Measurements from ENCODE around the gene LLGL1. TPM values are rescaled to one million over a fixed set of nuclear protein-coding genes. Genes with fewer than 3 reads are reported as not detected.
A peak's percentile ranks its signal among the peaks of the same experiment; 100 is the strongest.

Gene LLGL1
- total RNA-seq, 1 experiment from 2014 or later, result 65.0 TPM

DNA sequence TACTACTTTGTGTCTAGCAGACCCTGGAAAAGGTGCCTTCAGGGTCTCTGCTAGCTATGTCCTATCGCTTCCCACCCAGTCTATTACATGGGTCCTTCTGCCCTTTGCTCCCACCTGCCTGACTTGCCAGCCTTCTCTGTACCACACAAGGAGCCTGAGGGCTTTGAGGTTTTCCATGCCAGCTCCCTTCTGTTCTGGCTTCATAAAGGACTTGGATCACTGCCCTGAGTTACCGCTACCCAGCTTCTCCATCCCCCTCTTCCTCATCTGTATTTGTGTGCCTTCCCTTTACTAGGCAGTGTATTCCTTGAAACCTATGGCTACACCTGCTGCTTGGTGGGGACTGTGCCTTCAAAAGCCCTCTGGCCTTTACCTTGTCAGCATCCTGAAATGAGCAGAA is 19.6 kb upstream of the LLGL1 start:
- H3K9me3 Mint-ChIP-seq, result no peaks in the 10 kb centered on the region
- TF ChIP-seq, protein P1, sequence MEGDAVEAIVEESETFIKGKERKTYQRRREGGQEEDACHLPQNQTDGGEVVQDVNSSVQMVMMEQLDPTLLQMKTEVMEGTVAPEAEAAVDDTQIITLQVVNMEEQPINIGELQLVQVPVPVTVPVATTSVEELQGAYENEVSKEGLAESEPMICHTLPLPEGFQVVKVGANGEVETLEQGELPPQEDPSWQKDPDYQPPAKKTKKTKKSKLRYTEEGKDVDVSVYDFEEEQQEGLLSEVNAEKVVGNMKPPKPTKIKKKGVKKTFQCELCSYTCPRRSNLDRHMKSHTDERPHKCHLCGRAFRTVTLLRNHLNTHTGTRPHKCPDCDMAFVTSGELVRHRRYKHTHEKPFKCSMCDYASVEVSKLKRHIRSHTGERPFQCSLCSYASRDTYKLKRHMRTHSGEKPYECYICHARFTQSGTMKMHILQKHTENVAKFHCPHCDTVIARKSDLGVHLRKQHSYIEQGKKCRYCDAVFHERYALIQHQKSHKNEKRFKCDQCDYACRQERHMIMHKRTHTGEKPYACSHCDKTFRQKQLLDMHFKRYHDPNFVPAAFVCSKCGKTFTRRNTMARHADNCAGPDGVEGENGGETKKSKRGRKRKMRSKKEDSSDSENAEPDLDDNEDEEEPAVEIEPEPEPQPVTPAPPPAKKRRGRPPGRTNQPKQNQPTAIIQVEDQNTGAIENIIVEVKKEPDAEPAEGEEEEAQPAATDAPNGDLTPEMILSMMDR (conservative IDR thresholded peaks at IDR 0.05), result no peak
- no peaks in the 10 kb centered on the region for H3K23me2 ChIP-seq (ENCODE audit: insufficient read length, low read depth, low read length, poor library complexity, severe bottlenecking)
- H4K91ac ChIP-seq (ENCODE audit: insufficient read length, low read depth, low read length), result no peak overlapping the region
- peaks cover 3% of the 10 kb centered on the region for H3K79me1 ChIP-seq (ENCODE audit: insufficient read depth, low read depth, low read length, poor library complexity, severe bottlenecking)
- H3K4ac ChIP-seq (ENCODE audit: low read depth, low read length), result no peak overlapping the region
- H4K5ac ChIP-seq (ENCODE audit: insufficient read length, low read depth, low read length), result no peak overlapping the region
- H3K27me3 Mint-ChIP-seq (ENCODE audit: low read depth), result no peaks in the 10 kb centered on the region
- no peak overlapping the region; a peak in 1 of 5 replicates for H3K4me3 Mint-ChIP-seq
- no peak overlapping the region for H3K18ac ChIP-seq (ENCODE audit: insufficient read length, low read depth, low read length)
- whole genome bisulfite sequencing (ENCODE audit: extremely low coverage, insufficient read length, low lambda C conversion rate), result no CpG with 5 or more reads among the region's 2 CpGs
- H3K27me3 ChIP-seq (ENCODE audit: insufficient read depth, low read length), result no peaks in the 10 kb centered on the region
- H3K56ac ChIP-seq (ENCODE audit: insufficient read length, low read depth, low read length), result no peak overlapping the region
- no peak overlapping the region for H3K23ac ChIP-seq (ENCODE audit: insufficient read length, low read depth, low read length)
- no peak overlapping the region for H2BK20ac ChIP-seq (ENCODE audit: low read depth, low read length, poor library complexity, severe bottlenecking)
- H3K4me2 ChIP-seq (ENCODE audit: insufficient read depth, insufficient read length, low read length), result no peak overlapping the region
- H3T11ph ChIP-seq (ENCODE audit: low read length), result no peak overlapping the region
- H3K27ac Mint-ChIP-seq, result peak overlapping the region in 2 of 3 experiments; percentile 6 to 37; a peak in 2 of 7 replicates
- no peak overlapping the region for H2AK5ac ChIP-seq (ENCODE audit: insufficient read length, low read length)
- peaks cover 13 to 15% of the 10 kb centered on the region in 2 experiments for H3K4me1 Mint-ChIP-seq
- no peaks in the 10 kb centered on the region for H3K9me3 ChIP-seq (ENCODE audit: control insufficient read depth, low read depth, low read length)
- H2AFZ ChIP-seq (ENCODE audit: low read length), result no peak overlapping the region
- H2BK12ac ChIP-seq (ENCODE audit: insufficient read length, low read depth, low read length), result no peak overlapping the region
- no peaks in the 10 kb centered on the region for H3K4me1 ChIP-seq (ENCODE audit: insufficient read depth, low read length)
- H3K27ac ChIP-seq (ENCODE audit: insufficient read length, low read depth, low read length), result no peak overlapping the region
- H4K20me1 ChIP-seq (ENCODE audit: control insufficient read depth, insufficient read depth, insufficient read length), result no peaks in the 10 kb centered on the region
- no peak overlapping the region for H2BK120ac ChIP-seq (ENCODE audit: low read depth, low read length, poor library complexity, severe bottlenecking)
- peaks cover 25 to 63% (median 43%) of the 10 kb centered on the region in 3 experiments; a peak in 6 of 7 replicates for H3K36me3 Mint-ChIP-seq (ENCODE audit: insufficient read depth in 1 of 3, low read depth in 3 of 3)
- no peak overlapping the region for H2BK15ac ChIP-seq (ENCODE audit: low read depth, low read length)
- H4K8ac ChIP-seq (replicated peaks; ENCODE audit: insufficient read length, low read depth, low read length), result no peak overlapping the region
- H2BK5ac ChIP-seq (ENCODE audit: insufficient read length, low read length), result no peak overlapping the region
- DNase-seq, result no peak
- H3K14ac ChIP-seq (ENCODE audit: insufficient read depth, low read length), result no peak overlapping the region
- no peaks in the 10 kb centered on the region; the same call in 1 of the 2 replicates for H3K79me2 ChIP-seq (ENCODE audit: insufficient read depth, low read length)
- no peak overlapping the region for H3K9ac ChIP-seq (ENCODE audit: extremely low read depth, insufficient read length, low read length)

All from H9 (cell line).